Lower lobe of right lung (tissue), 2 donors: ENCODE results near the gene AXL. TPM values are rescaled to one million over a fixed set of nuclear protein-coding genes. Genes with fewer than 3 reads are reported as not detected.
"Not testable (repeated sequence)": the region's sequence is repeated elsewhere in the genome, so short reads cannot be mapped to it uniquely, and the experiment has no call there.

Source experiments
- ATAC-seq, 2 donors: fragments of 200-7000 bp; cut with Tn5 transposase; one replicate each; pipeline ENCODE4 v1.9.1; 2020 to 2022; ENCODE audit warnings: mild to moderate bottlenecking in 2 of 2, moderate library complexity in 2 of 2
- DNase-seq: peaks from one replicate; pipeline ENCODE4 v3.0.0-alpha.2; 2020
- H3K27ac ChIP-seq: fragments of 200-600 bp; one replicate; pipeline ENCODE4 v1.8.0; 2022
- H3K27me3 ChIP-seq: fragments of 200-600 bp; one replicate; pipeline ENCODE4 v1.8.0; 2022; ENCODE audit warnings: low read depth
- H3K36me3 ChIP-seq: fragments of 200-600 bp; one replicate; pipeline ENCODE4 v1.8.0; 2022; ENCODE audit warnings: mild to moderate bottlenecking
- H3K4me1 ChIP-seq: fragments of 200-600 bp; one replicate; pipeline ENCODE4 v1.8.0; 2022
- H3K4me3 ChIP-seq: fragments of 200-600 bp; one replicate; pipeline ENCODE4 v1.8.0; 2022; ENCODE audit warnings: mild to moderate bottlenecking
- H3K9me3 ChIP-seq: fragments of 200-600 bp; one replicate; pipeline ENCODE4 v1.8.0; 2022
- CTCF ChIP-seq: fragments of 200-600 bp; IDR thresholded peaks from one replicate; pipeline ENCODE4 v1.8.0; 2022; ENCODE audit warnings: antibody characterized with exemption, mild to moderate bottlenecking
- intact Hi-C: fragments of 100-400 bp; cut with DNase I; formaldehyde crosslinking; loops from one replicate; pipeline ENCODE4 v1.11.0; 2022
- total RNA-seq: library from RNA; stranded (reverse); fragmentation: NEBNext Ultra II Directional; extraction: Animal tissue kit (Norgen Biotek cat#: 25700); gene quantifications from one replicate; pipeline ENCODE4 v1.2.1, GENCODE V29; 2021
- donor health status: DM: no; HTN: yes; CAD: no; lungs with severe emphysema.

The AXL gene
- total RNA-seq, 1 donor from 2014 or later, result 92.7 TPM

GRCh38 chr19:41194157-41194552 is 24.9 kb upstream of the AXL start:
- ATAC-seq, result peak in 1 of 2 donors; percentile 14
- DNase-seq, result no peak
- no peak overlapping the region for H3K27ac ChIP-seq
- H3K4me1 ChIP-seq, result peaks cover 20% of the 10 kb centered on the region
- peaks cover 12% of the 10 kb centered on the region for H3K27me3 ChIP-seq
- no peak for TF ChIP-seq CTCF
- H3K36me3 ChIP-seq, result no peaks in the 10 kb centered on the region
- H3K9me3 ChIP-seq, result no peaks in the 10 kb centered on the region
- intact Hi-C loops, result no loop called here
- no peak overlapping the region for H3K4me3 ChIP-seq

GRCh38 chr19:41195675-41196497 is 23.1 kb upstream of the AXL start:
- H3K27me3 ChIP-seq, result peaks cover 12% of the 10 kb centered on the region
- intact Hi-C loops, result no loop called here
- H3K9me3 ChIP-seq, result no peaks in the 10 kb centered on the region
- TF ChIP-seq CTCF, result no peak
- no peaks in the 10 kb centered on the region for H3K36me3 ChIP-seq
- no peak for DNase-seq
- no peak overlapping the region for H3K27ac ChIP-seq
- peak in 1 of 2 donors; percentile 32 for ATAC-seq
- no peak overlapping the region for H3K4me3 ChIP-seq
- H3K4me1 ChIP-seq, result peaks cover 20% of the 10 kb centered on the region

GRCh38 chr19:41198559-41198958 is 20.5 kb upstream of the AXL start:
- Histone ChIP-seq H3K9me3 (no peaks in the 10 kb centered on the region), H3K27me3 (no peaks in the 10 kb centered on the region), H3K4me3 (no peak overlapping the region), H3K36me3 (no peaks in the 10 kb centered on the region), H3K27ac (no peak overlapping the region), H3K4me1 (peaks cover 6% of the 10 kb centered on the region)
- no peak for TF ChIP-seq CTCF
- no peak for DNase-seq
- no peak for ATAC-seq
- intact Hi-C loops, result no loop called here

- H3K27me3 ChIP-seq, result no peaks in the 10 kb centered on the region
- DNase-seq, result no peak
- intact Hi-C loops, result no loop called here
- TF ChIP-seq CTCF, result no peak
- peak in 1 of 2 donors; percentile 14 for ATAC-seq
- no peaks in the 10 kb centered on the region for H3K4me1 ChIP-seq
- no peak overlapping the region for H3K4me3 ChIP-seq
- no peak overlapping the region for H3K27ac ChIP-seq
- no peaks in the 10 kb centered on the region for H3K9me3 ChIP-seq
- peaks cover 6% of the 10 kb centered on the region for H3K36me3 ChIP-seq
Observed at GRCh38 chr19:41203371-41203770, 15.7 kb upstream of the AXL start.

GRCh38 chr19:41204338-41204737 is 14.7 kb upstream of the AXL start:
- H3K27me3 ChIP-seq, H3K36me3 ChIP-seq, intact Hi-C loops, H3K4me1 ChIP-seq, H3K9me3 ChIP-seq, H3K4me3 ChIP-seq, H3K27ac ChIP-seq: not testable (repeated sequence)
- DNase-seq (peak; percentile 78), ATAC-seq (peak; percentile 92 to 96)
- peak; percentile 88 for TF ChIP-seq CTCF
